Choroid plexus epithelial cell (primary cell): ENCODE measurements around the gene PMS1.

Source experiments
- DNase-seq: peaks from one replicate; pipeline ENCODE4 v3.0.0-alpha.2; 2010; ENCODE audit warnings: low read depth
- H3K4me3 ChIP-seq: 2 replicates; pipeline ENCODE4 v1.5.1; 2011; ENCODE audit warnings: low read depth, mild to moderate bottlenecking, control low read depth, low read length, moderate library complexity
- CTCF ChIP-seq: conservative IDR thresholded peaks from 2 replicates; pipeline ENCODE4 v1.5.1; 2011; ENCODE audit warnings: low read depth, mild to moderate bottlenecking, control low read depth, inconsistent platforms, low read length, moderate library complexity

The PMS1 gene

GRCh38 chr2:189862751-189863150 is 78.5 kb downstream of the PMS1 start:
- H3K4me3 ChIP-seq = no peak overlapping the region
- no peak for DNase-seq
- no peak for TF ChIP-seq CTCF

- H3K4me3 ChIP-seq = no peak overlapping the region
- DNase-seq = no peak
- no peak for TF ChIP-seq CTCF
Measured at GRCh38 chr2:189865826-189866225, 81.6 kb downstream of the PMS1 start.

- DNase-seq = no peak
- H3K4me3 ChIP-seq = no peak overlapping the region
- TF ChIP-seq CTCF = no peak
Measured at GRCh38 chr2:189866296-189866695, 82.0 kb downstream of the PMS1 start.

- TF ChIP-seq CTCF = no peak
- DNase-seq = no peak
- H3K4me3 ChIP-seq = no peak overlapping the region
Measured at GRCh38 chr2:189868896-189869295, 84.6 kb downstream of the PMS1 start.

- peak; percentile 8 for DNase-seq
- no peak for TF ChIP-seq CTCF
- no peak overlapping the region for H3K4me3 ChIP-seq
Measured at GRCh38 chr2:189870381-189871085, 86.3 kb downstream of the PMS1 start.

- H3K4me3 ChIP-seq = no peak overlapping the region
- no peak for TF ChIP-seq CTCF
- no peak for DNase-seq
Measured at GRCh38 chr2:189873696-189874095, 89.4 kb downstream of the PMS1 start.
